GM12891 (cell line): ENCODE data around the gene SPDYE16.
"Not testable (repeated sequence)": the region's sequence is repeated elsewhere in the genome, so short reads cannot be mapped to it uniquely, and the experiment has no call there.

Source experiments
- PAX5 ChIP-seq: IDR thresholded peaks from 2 replicates; pipeline ENCODE4 v1.6.1; 2011; ENCODE audit warnings: low read length, moderate library complexity, mild to moderate bottlenecking; ENCODE audit not compliant: insufficient read depth, severe bottlenecking
- POLR2A ChIP-seq: IDR thresholded peaks from 2 replicates; pipeline ENCODE4 v1.6.1; 2011; ENCODE audit warnings: low read depth, low read length, control low read depth
- POLR2AphosphoS5 ChIP-seq: IDR thresholded peaks from 2 replicates; pipeline ENCODE4 v1.6.1; 2011; ENCODE audit warnings: low read depth, low read length, control low read depth
- SPI1 ChIP-seq: IDR thresholded peaks from 2 replicates; pipeline ENCODE4 v1.6.1; 2011; ENCODE audit warnings: low read depth, low read length, control low read depth
- TAF1 ChIP-seq: IDR thresholded peaks from 2 replicates; pipeline ENCODE4 v1.6.1; 2011; ENCODE audit warnings: low read depth, low read length, control low read depth

DNA sequence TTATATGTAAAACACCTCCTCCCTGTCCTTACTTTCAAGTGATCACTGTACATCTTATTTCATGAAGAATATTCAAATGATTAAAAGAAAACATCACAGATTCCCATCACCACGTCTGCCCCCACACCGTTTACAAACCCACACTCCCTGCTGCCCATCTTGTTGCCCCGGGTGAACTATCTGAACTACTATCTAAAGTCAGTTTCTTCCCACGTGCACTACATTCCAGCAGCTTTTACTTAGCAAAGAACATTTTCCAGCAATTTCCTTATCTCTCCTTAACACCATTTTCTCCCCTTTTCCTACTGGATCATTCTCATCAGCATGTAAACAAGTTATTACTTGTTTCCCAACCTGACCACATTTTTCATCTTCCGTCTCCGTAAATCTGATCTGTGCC, 16.6 kb upstream of the SPDYE16 start:
- not testable (repeated sequence) for TF ChIP-seq POLR2A, PAX5, POLR2AphosphoS5, TAF1, SPI1
